Mesothelial cell of epicardium (in vitro differentiated cells): ENCODE measurements around the gene NPB. TPM values are rescaled to one million over a fixed set of nuclear protein-coding genes. Genes with fewer than 3 reads are reported as not detected.
A peak's percentile ranks its signal among the peaks of the same experiment; 100 is the strongest.

Experiments
- DNase-seq, 2 experiments: peaks; one replicate each; pipeline ENCODE4 v3.0.0; 2021; ENCODE audit warnings: low spot score in 2 of 2; ENCODE audit not compliant: unreplicated experiment in 2 of 2
- H3K27ac Mint-ChIP-seq: 2 replicates; pipeline ENCODE4 v1.8.0; 2021; ENCODE audit warnings: mixed read lengths
- H3K27me3 Mint-ChIP-seq: 2 replicates; pipeline ENCODE4 v1.8.0; 2021; ENCODE audit warnings: low read depth, mixed read lengths
- H3K36me3 Mint-ChIP-seq: 2 replicates; pipeline ENCODE4 v1.8.0; 2021; ENCODE audit warnings: mixed read lengths
- H3K4me1 Mint-ChIP-seq: 2 replicates; pipeline ENCODE4 v1.8.0; 2021; ENCODE audit warnings: mixed read lengths
- H3K4me3 Mint-ChIP-seq: 2 replicates; pipeline ENCODE4 v1.8.0; 2021; ENCODE audit warnings: mild to moderate bottlenecking, moderate library complexity, mixed read lengths
- H3K9me3 Mint-ChIP-seq: 2 replicates; pipeline ENCODE4 v1.8.0; 2021; ENCODE audit warnings: mixed read lengths
- CTCF ChIP-seq: fragments of 200-600 bp; sonication (generic); IDR thresholded peaks from one replicate; pipeline ENCODE4 v1.5.0; 2021; ENCODE audit warnings: antibody characterized with exemption; ENCODE audit not compliant: unreplicated experiment
- total RNA-seq: library from RNA; stranded (reverse); gene quantifications from 3 replicates; pipeline ENCODE4 v1.2.1, GENCODE V29; 2021

Gene NPB
- total RNA-seq, 1 donor from 2014 or later = 1.7 TPM

- Mint-ChIP-seq H3K36me3 (peaks cover 28% of the 10 kb centered on the region), H3K4me3 (no peak overlapping the region), H3K4me1 (peaks cover 4% of the 10 kb centered on the region), H3K27me3 (no peaks in the 10 kb centered on the region), H3K9me3 (no peaks in the 10 kb centered on the region), H3K27ac (no peak overlapping the region)
- no peak for TF ChIP-seq CTCF
- DNase-seq = no peak
These were observed 24.5 kb upstream of the NPB start for GRCh38 chr17:81877569-81877968.

- DNase-seq = no peak
- Mint-ChIP-seq H3K27me3 (no peaks in the 10 kb centered on the region), H3K36me3 (peaks cover 30% of the 10 kb centered on the region), H3K4me3 (no peak overlapping the region), H3K4me1 (no peaks in the 10 kb centered on the region), H3K27ac (no peak overlapping the region), H3K9me3 (no peaks in the 10 kb centered on the region)
- TF ChIP-seq CTCF = no peak
These were observed 23.7 kb upstream of the NPB start for GRCh38 chr17:81878294-81878693.

- no peak for TF ChIP-seq CTCF
- Mint-ChIP-seq H3K27ac (no peak overlapping the region), H3K4me1 (no peaks in the 10 kb centered on the region), H3K36me3 (peaks cover 32% of the 10 kb centered on the region), H3K9me3 (no peaks in the 10 kb centered on the region), H3K4me3 (no peak overlapping the region), H3K27me3 (no peaks in the 10 kb centered on the region)
- no peak for DNase-seq
These were observed 22.9 kb upstream of the NPB start for GRCh38 chr17:81879121-81879520.

- Mint-ChIP-seq H3K36me3 (peaks cover 45% of the 10 kb centered on the region), H3K4me1 (no peaks in the 10 kb centered on the region), H3K4me3 (no peak overlapping the region), H3K9me3 (no peaks in the 10 kb centered on the region), H3K27ac (peak overlapping the region; percentile 25), H3K27me3 (no peaks in the 10 kb centered on the region)
- no peak for DNase-seq
- TF ChIP-seq CTCF = no peak
These were observed 17.5 kb upstream of the NPB start for GRCh38 chr17:81884520-81884919.

- no peak for DNase-seq
- no peak for TF ChIP-seq CTCF
- H3K36me3 Mint-ChIP-seq = peaks cover 42% of the 10 kb centered on the region
- no peaks in the 10 kb centered on the region for H3K27me3 Mint-ChIP-seq
- peak overlapping the region; percentile 25 for H3K27ac Mint-ChIP-seq
- H3K9me3 Mint-ChIP-seq = no peaks in the 10 kb centered on the region
- H3K4me3 Mint-ChIP-seq = no peak overlapping the region
- peaks cover 1% of the 10 kb centered on the region for H3K4me1 Mint-ChIP-seq
These were observed 17.1 kb upstream of the NPB start for GRCh38 chr17:81884968-81885367.

GRCh38 chr17:81885454-81885853 is 16.6 kb upstream of the NPB start:
- Mint-ChIP-seq H3K4me1 (peaks cover 6% of the 10 kb centered on the region), H3K36me3 (peaks cover 40% of the 10 kb centered on the region), H3K27me3 (no peaks in the 10 kb centered on the region), H3K27ac (no peak overlapping the region), H3K4me3 (no peak overlapping the region), H3K9me3 (no peaks in the 10 kb centered on the region)
- DNase-seq = no peak
- TF ChIP-seq CTCF = no peak
